ENCODE results near the gene ZNF436.
"Not testable (repeated sequence)": the region's sequence is repeated elsewhere in the genome, so short reads cannot be mapped to it uniquely, and the experiment has no call there.

ZNF436 gene

DNA sequence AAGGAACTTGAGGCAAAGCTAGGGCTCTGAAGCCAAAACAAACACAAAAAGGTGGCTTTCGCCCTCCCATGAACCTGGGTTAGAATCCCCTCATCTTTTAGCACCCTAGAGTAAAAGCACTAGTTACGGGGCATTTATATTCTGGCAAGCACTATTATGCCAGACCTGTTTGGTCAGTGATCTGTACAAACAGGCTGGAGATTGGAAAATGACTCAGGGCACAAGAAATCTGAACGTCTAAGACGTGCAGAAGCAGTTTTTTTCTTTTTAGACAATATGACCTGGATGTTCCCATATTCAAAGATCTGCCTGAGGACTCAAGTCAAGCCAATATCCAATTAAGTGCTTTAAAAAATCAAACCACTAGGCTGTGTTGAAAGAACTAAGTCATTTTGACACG is 3.0 kb downstream of the ZNF436 start:
- DNase-seq (ENCODE audit: low read depth) = no peak

GRCh38 chr1:23366146-23366545 is 3.5 kb downstream of the ZNF436 start:
- no peak for DNase-seq (ENCODE audit: low read depth)

- DNase-seq (ENCODE audit: low read depth) = no peak
Observed at GRCh38 chr1:23362218-23362713, 7.4 kb downstream of the ZNF436 start.

DNA sequence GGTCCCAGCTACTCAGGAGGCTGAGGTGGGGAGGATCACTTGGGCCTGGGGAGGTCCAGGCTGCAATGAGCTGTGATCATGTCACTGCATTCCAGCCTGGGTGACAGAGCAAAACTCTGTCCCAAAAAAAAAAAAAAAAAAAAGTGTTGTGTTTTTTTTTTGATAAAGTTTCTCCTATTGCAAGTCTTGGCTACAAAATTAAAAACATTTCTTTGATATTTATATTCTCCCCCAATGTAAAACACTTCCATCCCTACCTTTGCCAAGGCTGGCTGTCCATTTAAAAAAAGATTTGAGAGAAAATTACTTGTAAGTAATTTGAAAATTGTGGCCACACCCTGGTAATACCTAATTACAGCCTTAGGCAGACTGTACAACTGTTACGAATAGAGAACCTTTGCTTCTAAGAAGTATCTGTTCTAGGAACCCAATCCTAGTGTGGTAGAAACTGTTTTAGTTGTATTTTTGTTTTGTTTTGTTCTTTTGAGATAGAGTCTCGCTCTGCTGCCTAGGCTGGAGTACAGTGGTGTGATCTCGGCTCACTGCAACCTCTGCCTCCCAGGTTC is 11.2 kb downstream of the ZNF436 start:
- DNase-seq (ENCODE audit: low read depth) = no peak

GRCh38 chr1:23357138-23357908 is 12.3 kb downstream of the ZNF436 start:
- DNase-seq (ENCODE audit: low read depth) = no peak

- no peak for DNase-seq (ENCODE audit: low read depth)
Observed at GRCh38 chr1:23356471-23357137, 13.0 kb downstream of the ZNF436 start.

DNA sequence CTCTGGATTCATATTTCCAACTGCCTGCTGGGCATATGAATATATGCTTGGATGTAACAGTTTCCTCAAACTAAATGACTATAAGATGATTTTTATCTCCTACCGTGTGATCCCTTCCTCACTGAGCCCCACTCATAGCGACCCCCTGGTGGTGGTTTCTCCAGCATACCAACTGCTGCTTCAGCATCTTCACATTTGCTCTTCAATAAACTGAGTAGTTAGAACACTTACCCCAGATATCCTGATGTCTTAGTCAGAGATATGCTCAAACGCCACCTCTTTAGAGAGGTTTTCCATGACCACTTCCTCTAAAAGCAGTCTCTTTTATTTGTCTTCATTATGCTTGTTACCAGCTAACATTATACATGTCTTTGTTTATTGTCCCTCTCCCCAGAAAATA is 15.4 kb downstream of the ZNF436 start:
- no peak for DNase-seq (ENCODE audit: low read depth)

- DNase-seq (ENCODE audit: low read depth) = no peak
Observed at GRCh38 chr1:23352096-23352695, 17.4 kb downstream of the ZNF436 start.

DNA sequence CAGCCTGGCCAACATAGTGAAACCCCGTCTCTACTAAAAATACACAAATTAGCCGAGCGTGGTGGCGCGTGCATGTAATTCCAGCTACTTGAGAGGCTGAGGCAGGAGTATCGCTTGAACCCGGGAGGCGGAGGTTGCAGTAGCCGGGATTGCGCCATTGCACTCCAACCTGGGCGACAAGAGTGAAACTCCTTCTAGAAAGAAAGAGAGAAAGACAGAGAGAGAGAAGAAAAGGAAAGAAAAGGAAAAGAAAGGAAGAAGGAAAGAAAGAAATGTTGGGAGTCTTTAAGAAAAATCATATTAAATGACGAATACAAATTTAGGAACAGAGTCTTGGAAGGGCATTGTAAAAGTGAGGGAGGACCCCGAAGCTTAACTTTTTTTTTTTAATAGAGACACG is 23.7 kb downstream of the ZNF436 start:
- DNase-seq (ENCODE audit: low read depth) = no peak

GRCh38 chr1:23344987-23345472 is 24.6 kb downstream of the ZNF436 start:
- no peak for DNase-seq (ENCODE audit: low read depth)

DNA sequence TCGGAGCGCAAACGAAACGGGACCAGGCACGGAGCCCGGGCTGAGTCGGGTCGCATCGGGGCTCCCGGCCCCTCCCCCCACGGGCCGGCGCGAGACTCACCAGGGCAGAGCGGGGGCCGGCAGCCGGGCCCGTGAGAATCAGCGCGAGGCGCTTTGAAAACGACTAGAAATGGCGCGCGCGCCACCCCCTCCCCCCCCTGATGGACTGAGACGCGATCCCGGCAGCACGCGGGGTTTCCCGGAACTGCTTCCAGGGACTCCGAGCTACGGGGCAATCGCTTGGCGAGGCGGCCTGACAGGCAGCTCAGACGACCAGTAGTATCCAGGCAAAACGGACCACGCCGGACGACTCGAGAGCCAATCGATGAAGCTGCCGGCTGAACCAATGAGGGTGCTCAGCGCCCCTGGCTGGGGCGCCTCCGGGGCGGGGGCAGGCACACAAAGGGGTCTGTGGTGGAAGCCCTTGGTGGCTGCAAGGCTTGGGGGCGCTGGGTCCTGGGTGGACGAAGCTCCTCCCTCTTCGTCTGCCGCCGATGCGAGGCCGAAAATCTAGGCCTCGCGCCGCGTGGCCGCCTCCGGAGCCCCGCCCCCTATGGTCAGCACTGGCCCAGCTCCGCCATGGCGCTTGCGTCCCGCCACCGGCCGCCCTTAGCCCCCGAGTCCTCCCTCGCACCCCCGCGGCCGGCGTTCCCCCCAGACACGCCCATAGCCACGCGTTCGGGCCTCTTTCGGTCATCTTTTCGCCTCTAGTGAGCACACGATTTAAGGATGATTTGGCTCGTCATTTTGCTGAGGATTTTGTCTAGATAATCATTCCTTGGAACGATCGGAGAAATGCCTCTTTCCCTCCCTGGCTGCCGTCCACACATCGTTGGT is 25.3 kb downstream of the ZNF436 start, which contains the start of gene HNRNPR:
Gene HNRNPR, minus strand, starts transcription at position 174 of the 876 bp plus-strand sequence. CDS start 3,276 bp downstream, outside the sequence.
- DNase-seq (ENCODE audit: low read depth) = peak; percentile 97

DNA sequence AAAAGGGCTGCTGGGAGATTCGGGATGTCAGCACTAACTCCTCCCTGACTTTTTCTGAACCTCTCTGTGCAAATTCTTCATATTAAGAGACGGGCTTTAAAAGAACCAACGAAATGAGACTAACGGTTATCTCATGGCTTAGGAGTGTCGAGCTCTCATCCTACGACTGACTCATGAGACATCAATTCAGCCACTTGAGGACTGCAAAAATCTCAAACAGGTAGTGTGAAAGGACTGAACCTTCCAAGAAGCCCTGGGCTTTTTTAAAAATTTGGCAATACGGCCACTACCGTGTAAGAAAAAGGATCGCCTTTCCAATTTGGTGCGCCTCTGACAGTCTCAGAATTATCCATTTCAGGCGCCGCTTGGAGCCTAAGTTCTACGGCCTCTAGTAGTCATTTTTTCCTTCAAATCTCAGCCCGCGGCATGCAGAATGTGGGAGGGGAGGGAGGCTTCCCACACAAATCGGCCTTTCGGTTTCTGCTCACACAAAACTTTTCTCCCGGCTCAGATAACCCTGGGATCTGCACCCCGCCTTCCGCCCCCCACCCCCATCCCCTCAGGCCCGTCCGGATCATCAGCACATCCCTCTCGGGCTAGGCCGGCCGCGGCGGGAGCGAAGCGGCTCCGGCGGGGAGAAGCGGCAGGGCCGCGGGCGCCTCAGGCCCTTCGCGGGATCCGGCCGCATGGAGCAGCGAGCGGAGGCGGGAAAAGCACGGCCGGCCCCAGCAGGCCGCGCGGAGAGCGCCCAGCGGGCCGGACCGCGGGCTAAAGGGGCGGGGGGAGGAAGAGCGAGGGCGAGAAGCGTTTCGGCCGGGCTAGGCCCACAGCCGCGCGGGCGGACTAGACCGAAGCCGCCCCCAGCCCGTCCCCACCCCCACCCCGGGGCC is 26.2 kb downstream of the ZNF436 start:
- no peak for DNase-seq (ENCODE audit: low read depth)

- DNase-seq (ENCODE audit: low read depth) = no peak
Observed at GRCh38 chr1:23341931-23342692, 27.5 kb downstream of the ZNF436 start.

DNA sequence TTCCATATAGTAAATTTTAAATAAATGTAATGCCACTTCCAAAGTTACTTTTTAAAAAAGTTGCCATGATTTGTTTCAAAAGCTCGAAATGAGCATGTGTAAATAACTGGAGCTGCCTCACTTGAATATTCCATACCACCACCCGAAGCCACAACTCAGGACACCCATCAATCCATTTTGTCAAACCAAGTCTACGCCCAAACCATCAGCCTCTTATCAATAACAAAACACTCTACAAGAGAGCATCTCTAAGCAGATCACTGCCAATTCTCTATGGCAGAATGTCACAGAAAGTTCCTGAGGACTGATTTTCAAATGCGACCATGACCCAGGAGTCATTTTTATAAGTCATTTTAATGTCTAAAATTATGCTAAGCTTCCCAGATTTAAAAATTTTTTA is 30.0 kb downstream of the ZNF436 start:
- no peak for DNase-seq (ENCODE audit: low read depth)

DNA sequence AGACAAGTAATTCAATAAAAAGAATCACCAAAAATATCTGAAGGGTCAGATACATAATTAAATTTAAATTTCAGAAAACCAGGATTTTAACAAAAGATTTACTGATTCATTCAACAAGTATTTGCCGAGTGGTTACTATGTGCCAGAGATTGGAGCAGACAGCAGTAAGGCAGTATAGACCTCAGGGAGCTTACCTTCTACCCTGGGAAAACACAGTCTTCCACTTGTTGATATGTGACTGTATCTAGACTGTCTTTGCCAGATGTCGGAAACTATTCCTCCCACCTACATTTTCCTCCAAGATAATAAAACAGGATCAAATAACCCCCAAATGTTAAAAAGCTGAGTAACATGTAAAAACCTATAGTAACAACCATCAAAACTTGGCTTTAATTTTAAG is 31.8 kb downstream of the ZNF436 start:
- no peak for DNase-seq (ENCODE audit: low read depth)

GRCh38 chr1:23331713-23332112 is 37.9 kb downstream of the ZNF436 start:
- DNase-seq (ENCODE audit: low read depth) = no peak

DNA sequence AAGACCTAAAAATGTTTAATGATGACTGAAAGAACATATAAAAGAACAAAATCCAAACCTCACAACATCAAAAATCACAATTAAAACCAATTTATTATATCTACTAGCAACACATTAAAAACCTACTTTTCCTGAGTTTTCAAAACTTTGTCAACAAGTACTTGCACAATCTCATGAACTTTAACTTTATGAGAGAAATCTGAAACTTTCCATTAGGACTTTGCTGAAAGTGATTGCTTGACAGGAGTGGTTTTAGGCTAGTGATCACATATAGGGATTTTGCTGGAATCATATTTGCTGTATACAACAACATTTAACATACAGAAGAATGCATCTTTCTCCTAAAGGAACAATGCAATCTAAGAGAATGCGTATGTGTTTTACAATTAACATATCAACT is 38.8 kb downstream of the ZNF436 start:
- no peak for DNase-seq (ENCODE audit: low read depth)

DNA sequence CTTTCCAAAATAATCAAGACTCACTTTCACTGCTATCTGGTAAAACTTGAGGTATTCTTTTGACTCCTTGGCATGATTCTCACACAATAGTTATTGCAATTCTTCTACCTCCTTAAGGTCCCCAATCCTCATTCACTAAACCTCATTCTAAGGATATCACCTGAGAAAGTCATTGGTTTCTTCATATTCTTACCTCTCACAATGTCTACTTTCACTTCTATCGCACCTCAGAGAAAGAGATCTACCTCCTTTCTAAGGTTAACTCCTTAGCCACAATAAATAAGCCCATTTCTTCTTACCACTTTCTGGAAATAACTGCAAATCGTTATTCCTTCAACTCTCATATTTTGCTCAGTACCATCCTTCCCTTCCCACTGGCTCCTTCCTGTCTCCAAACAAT is 44.2 kb downstream of the ZNF436 start:
- DNase-seq (ENCODE audit: low read depth) = no peak

DNA sequence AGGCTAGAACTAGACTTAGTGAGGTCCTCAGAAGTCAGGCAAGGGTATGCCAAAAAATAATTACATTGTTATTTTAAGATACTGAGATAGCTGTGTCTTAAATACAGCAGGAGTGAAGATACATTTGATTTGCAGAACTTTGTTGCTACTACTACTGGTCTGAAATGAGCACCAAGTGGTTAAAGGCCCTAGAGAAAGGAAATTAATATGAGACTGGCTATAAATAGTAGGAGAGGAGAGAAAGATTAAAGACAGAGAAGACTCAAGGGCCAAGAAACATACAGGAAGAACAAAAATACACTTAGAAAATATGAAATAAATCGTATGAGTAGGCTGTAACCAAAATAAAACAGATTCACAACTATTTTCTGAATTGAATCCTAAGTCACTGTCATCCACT is 46.9 kb downstream of the ZNF436 start:
- no peak for DNase-seq (ENCODE audit: low read depth)

DNA sequence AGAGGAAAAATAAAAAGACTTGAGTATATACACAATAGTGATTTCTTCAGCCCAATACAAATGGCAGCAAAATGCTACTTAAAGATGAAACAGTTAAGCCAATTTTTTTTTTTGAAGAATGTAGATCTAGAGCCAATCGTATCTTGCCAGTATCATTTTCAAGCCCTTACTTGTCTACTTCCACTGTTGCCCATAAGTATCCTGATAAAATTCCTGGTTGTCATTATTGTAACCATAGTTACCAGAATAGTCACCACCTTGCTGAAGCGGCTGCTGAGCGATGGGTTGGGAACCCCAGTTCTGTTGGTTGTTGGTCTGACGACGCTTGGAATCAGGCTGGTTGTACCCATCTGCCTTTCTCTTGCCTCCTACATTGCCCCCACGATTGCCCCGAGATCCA is 59.4 kb downstream of the ZNF436 start:
- not testable (repeated sequence) for DNase-seq (ENCODE audit: low read depth)

All from stimulated activated CD8-positive, alpha-beta memory T cell treated with anti-CD3 and anti-CD28 coated beads, Interleukin-12 subunit alpha, Interleukin-12 subunit beta, amount 100 ng/mL, for 1 hour (primary cell).